GM12891 (cell line): ENCODE results near the gene FAM83E.

Source experiments
- DNase-seq: peaks from one replicate; pipeline ENCODE4 v3.0.0; 2011; ENCODE audit warnings: low spot score; ENCODE audit not compliant: insufficient read length
- FAIRE-seq: peaks from 2 replicates; lab custom pipeline; 2011; peaks lifted over from hg19 to GRCh38; lab: Jason Lieb, UNC
- PAX5 ChIP-seq: IDR thresholded peaks from 2 replicates; pipeline ENCODE4 v1.6.1; 2011; ENCODE audit warnings: low read length, moderate library complexity, mild to moderate bottlenecking; ENCODE audit not compliant: insufficient read depth, severe bottlenecking
- POLR2A ChIP-seq: IDR thresholded peaks from 2 replicates; pipeline ENCODE4 v1.6.1; 2011; ENCODE audit warnings: low read depth, low read length, control low read depth
- POLR2AphosphoS5 ChIP-seq: IDR thresholded peaks from 2 replicates; pipeline ENCODE4 v1.6.1; 2011; ENCODE audit warnings: low read depth, low read length, control low read depth
- POU2F2 ChIP-seq: IDR thresholded peaks from 2 replicates; pipeline ENCODE4 v1.6.1; 2011; ENCODE audit warnings: low read depth, mild to moderate bottlenecking, control low read depth, low read length, moderate library complexity
- SPI1 ChIP-seq: IDR thresholded peaks from 2 replicates; pipeline ENCODE4 v1.6.1; 2011; ENCODE audit warnings: low read depth, low read length, control low read depth
- TAF1 ChIP-seq: IDR thresholded peaks from 2 replicates; pipeline ENCODE4 v1.6.1; 2011; ENCODE audit warnings: low read depth, low read length, control low read depth

Gene FAM83E

DNA sequence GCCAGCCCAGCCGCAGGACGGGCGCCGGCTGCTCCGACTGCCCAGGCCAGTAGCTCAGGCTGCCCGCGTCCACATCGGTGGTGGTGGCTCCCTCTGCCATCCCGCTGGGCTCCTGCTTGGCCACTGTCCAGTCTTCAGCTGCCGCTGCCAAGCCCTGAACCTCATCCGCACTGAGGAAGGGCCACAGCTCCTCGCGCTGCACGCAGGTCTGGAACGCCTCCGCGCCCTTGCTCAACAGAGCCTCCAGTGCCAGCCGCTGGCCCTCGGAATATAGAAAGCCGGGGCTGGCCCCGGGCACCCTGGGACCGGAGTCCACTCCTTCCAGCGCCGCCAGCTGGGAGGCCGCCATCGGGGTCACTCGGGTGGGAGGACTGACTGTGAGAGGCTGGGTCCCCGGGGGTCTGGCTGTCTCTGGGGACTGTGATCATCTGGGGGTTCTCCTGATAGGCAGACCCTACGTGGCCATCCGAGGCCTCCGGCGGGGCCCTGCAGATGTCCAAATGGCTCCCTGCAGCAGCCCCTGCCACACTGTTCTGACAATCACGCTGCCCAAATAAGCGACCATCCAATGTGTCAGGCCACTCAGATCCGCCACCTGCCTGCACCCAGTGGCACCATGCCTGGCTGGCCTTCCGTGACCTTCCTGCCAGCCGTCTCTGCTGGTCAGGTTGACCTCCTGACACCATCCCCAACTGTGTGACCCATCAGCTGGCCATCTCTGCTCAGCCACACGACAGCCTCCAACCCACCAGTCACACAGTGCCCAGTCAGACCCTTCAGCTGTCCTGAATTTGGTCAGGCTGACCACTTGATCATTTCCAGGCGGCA, 1.6 kb downstream of the FAM83E start:
- DNase-seq (no peak), FAIRE-seq (no peak)
- TF ChIP-seq POU2F2 (no peak), POLR2AphosphoS5 (no peak; the same call in 1 of the 2 replicates), PAX5 (no peak), POLR2A (no peak), TAF1 (no peak), SPI1 (no peak)

DNA sequence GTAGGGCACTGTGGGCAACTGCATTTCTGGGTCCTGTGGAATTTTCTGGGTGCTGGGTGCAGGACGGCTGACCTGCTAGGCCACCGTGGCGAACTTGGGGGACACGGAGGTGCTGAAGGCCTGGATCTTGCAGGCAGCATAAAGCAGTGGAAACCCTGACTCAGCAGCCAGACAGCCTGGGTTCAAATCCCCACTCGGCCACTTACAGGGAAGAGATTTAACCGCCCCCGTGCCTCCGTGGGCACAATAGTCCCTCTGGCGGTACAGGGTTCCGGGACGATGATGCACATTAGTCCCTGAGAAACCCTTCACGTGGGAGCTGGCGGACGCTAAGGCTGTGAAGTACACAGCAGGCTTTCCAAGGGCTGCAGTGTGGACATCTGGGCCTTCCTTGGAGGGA, 3.0 kb downstream of the FAM83E start:
- no peak for TF ChIP-seq POLR2AphosphoS5
- TF ChIP-seq POU2F2, result no peak
- TF ChIP-seq TAF1, result no peak
- no peak for TF ChIP-seq POLR2A
- no peak for TF ChIP-seq SPI1
- TF ChIP-seq PAX5, result no peak
- FAIRE-seq (no peak), DNase-seq (no peak)

- TF ChIP-seq POLR2AphosphoS5, result no peak
- no peak for TF ChIP-seq SPI1
- TF ChIP-seq POLR2A, result no peak
- TF ChIP-seq PAX5, result no peak
- TF ChIP-seq POU2F2, result no peak
- no peak for TF ChIP-seq TAF1
- FAIRE-seq (no peak), DNase-seq (no peak)
These were observed 5.2 kb downstream of the FAM83E start for GRCh38 chr19:48609571-48610108.

GRCh38 chr19:48608798-48609263, 6.0 kb downstream of the FAM83E start:
- FAIRE-seq, result peak; percentile 78
- peak; percentile 75 for DNase-seq
- TF ChIP-seq PAX5 (no peak), SPI1 (peak; percentile 41; the same call in 1 of the 2 replicates)

DNA sequence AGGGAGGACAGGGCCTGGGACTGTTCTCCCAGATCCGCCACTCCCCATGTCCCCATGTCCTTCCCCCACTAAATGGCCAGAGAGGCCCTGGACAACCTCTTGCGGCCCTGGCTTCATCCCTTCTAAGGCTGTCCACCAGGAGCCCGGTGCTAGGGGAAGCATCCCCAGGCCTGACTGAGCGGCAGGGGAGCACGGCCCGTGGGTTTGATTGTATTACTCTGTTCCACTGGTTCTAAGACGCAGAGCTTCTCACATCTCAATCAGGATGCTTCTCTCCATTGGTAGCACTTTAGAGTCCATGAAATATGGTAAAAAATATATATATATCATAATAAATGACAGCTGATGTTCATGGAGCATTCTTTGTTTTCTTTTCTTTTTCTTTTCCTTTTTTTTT, 7.5 kb downstream of the FAM83E start:
- no peak for TF ChIP-seq POU2F2
- no peak for TF ChIP-seq TAF1
- TF ChIP-seq POLR2AphosphoS5, result no peak
- no peak for TF ChIP-seq PAX5
- TF ChIP-seq POLR2A, result no peak
- no peak for TF ChIP-seq SPI1
- DNase-seq (no peak), FAIRE-seq (no peak)

DNA sequence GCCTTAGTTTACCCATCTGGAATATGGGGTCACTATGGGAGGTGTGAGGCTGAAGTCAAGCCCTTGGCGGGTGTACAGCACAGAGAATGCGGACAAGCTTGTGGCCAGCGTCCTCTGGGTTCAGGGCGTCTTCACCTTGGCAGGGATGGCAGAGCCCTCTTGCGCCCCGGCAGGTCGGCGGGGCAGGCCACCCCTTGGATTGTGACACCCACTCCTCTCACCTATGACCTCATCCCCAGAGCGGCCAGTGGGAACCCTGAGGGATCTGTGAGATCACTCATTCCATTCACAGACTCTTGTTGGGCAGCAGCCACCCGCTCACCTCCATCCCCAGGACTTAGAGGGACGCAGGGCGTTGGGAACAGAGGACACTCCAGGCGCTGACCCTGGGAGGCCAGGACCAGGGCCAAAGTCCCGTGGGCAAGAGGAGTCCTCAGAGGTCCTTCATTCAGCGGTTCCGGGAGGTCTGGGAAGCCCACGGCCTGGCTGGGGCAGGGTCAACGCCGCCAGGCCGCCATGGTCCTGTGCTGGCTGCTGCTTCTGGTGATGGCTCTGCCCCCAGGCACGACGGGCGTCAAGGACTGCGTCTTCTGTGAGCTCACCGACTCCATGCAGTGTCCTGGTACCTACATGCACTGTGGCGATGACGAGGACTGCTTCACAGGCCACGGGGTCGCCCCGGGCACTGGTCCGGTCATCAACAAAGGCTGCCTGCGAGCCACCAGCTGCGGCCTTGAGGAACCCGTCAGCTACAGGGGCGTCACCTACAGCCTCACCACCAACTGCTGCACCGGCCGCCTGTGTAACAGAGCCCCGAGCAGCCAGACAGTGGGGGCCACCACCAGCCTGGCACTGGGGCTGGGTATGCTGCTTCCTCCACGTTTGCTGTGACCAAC, 8.2 kb downstream of the FAM83E start, which contains the start of gene SPACA4:
Gene SPACA4 (plus strand): TSS at position 280 of the 896 bp plus-strand sequence. CDS start 237 bp downstream, at position 517.
- DNase-seq, result no peak
- FAIRE-seq, result no peak

DNA sequence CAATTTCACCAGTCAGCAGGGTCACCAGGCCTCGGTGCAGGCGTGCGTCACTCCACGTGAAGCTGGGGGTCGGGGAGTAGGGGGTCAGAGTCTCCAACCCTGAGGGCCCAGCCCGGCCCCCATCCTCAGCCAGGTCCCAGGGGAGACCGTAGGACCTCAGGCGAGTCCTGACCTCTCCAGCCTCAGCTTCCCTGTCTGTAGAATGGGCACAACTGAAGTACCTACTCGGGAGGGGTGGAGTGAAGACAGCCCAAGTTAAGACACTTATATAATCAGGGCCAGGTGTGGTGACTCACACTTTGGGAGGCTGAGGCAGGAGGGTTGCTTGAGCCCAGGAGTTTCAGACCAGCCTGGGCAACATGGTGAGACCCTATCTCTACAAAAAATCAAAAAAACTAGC, 11.0 kb downstream of the FAM83E start:
- DNase-seq (no peak), FAIRE-seq (no peak)
- no peak for TF ChIP-seq POU2F2
- no peak for TF ChIP-seq PAX5
- TF ChIP-seq POLR2AphosphoS5, result no peak
- no peak for TF ChIP-seq POLR2A
- TF ChIP-seq SPI1, result no peak
- no peak for TF ChIP-seq TAF1

More for the DNA sequence above, 8.2 kb downstream of the FAM83E start, which contains the start of gene SPACA4:
- TF ChIP-seq POU2F2, result no peak

GRCh38 chr19:48603449-48603848, 11.4 kb downstream of the FAM83E start:
- DNase-seq (no peak), FAIRE-seq (no peak)
- TF ChIP-seq POLR2AphosphoS5 (no peak), SPI1 (no peak)

DNA sequence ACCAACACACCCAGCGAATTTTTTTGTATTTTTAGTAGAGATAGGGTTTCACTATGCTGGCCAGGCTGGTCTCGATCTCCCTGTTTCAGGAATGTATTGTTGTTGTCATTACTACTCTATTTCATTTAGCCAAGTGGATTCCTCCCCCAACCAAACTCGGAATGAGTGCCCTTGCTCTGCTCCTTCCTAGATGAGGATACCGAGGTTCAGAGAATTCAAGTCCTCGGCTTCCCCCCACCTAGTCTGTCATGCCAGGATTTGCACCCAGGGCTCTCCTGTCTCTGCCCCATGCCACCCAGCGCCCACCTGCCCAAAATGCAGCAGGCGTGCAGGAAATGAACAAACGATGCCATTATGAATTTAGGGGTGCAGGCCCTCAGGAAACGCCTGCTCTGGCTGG, 11.9 kb downstream of the FAM83E start:
- FAIRE-seq (no peak), DNase-seq (no peak)
- TF ChIP-seq POLR2AphosphoS5 (no peak), PAX5 (no peak), POU2F2 (no peak), SPI1 (no peak), TAF1 (no peak), POLR2A (no peak)
